NK-92 (cell line): ENCODE results near the gene NHSL2.

ENCODE experiments used
- DNase-seq: peaks from one replicate; lab custom pipeline; 2025; ENCODE audit not compliant: unreplicated experiment; lab: John Stamatoyannopoulos, UW

Gene NHSL2

GRCh38 chrX:71989768-71990426 lies 79.3 kb downstream of the NHSL2 start:
- no peak for DNase-seq

GRCh38 chrX:71990518-71990917 lies 79.9 kb downstream of the NHSL2 start:
- no peak for DNase-seq

GRCh38 chrX:71991164-71991563 lies 80.5 kb downstream of the NHSL2 start:
- DNase-seq, result no peak

GRCh38 chrX:71992711-71993110 lies 82.1 kb downstream of the NHSL2 start:
- DNase-seq, result peak; percentile 2

- DNase-seq, result no peak
Measured at GRCh38 chrX:71993371-71993770, 82.7 kb downstream of the NHSL2 start.

GRCh38 chrX:71994601-71995000 lies 84.0 kb downstream of the NHSL2 start:
- no peak for DNase-seq

GRCh38 chrX:71995122-71995521 lies 84.5 kb downstream of the NHSL2 start:
- DNase-seq, result no peak

- no peak for DNase-seq
Measured at GRCh38 chrX:71996136-71996535, 85.5 kb downstream of the NHSL2 start.

- no peak for DNase-seq
Measured at GRCh38 chrX:71996826-71997225, 86.2 kb downstream of the NHSL2 start.

- no peak for DNase-seq
Measured at GRCh38 chrX:71997320-71997719, 86.7 kb downstream of the NHSL2 start.

- no peak for DNase-seq
Measured at GRCh38 chrX:71998836-71999509, 88.3 kb downstream of the NHSL2 start.

GRCh38 chrX:71999535-71999934 lies 88.9 kb downstream of the NHSL2 start:
- no peak for DNase-seq

- no peak for DNase-seq
Measured at GRCh38 chrX:72001471-72001870, 90.8 kb downstream of the NHSL2 start.

- DNase-seq, result no peak
Measured at GRCh38 chrX:72001906-72002305, 91.3 kb downstream of the NHSL2 start.

- DNase-seq, result no peak
Measured at GRCh38 chrX:72002875-72003274, 92.2 kb downstream of the NHSL2 start.

GRCh38 chrX:72003811-72004750 lies 93.4 kb downstream of the NHSL2 start:
- no peak for DNase-seq

- DNase-seq, result no peak
Measured at GRCh38 chrX:72005046-72005445, 94.4 kb downstream of the NHSL2 start.

- no peak for DNase-seq
Measured at GRCh38 chrX:72006461-72006860, 95.8 kb downstream of the NHSL2 start.

- DNase-seq, result no peak
Measured at GRCh38 chrX:72009731-72010130, 99.1 kb downstream of the NHSL2 start.

- no peak for DNase-seq
Measured at GRCh38 chrX:72011734-72012133, 101.1 kb downstream of the NHSL2 start.

- no peak for DNase-seq
Measured at GRCh38 chrX:72015383-72015782, 104.7 kb downstream of the NHSL2 start.
